Duodenal mucosa (tissue), 2 donors: ENCODE measurements around the gene SLC27A4.

Experiments used
- H3K27ac ChIP-seq: one replicate; pipeline ENCODE4 v1.7.0; 2013; ENCODE audit warnings: low read depth, low read length
- H3K27me3 ChIP-seq, 2 donors: one replicate each; pipeline ENCODE4 v1.7.0; 2013; ENCODE audit warnings: low read length in 2 of 2, control low read depth in 1 of 2; ENCODE audit not compliant: insufficient read depth in 2 of 2, control insufficient read depth in 1 of 2
- H3K36me3 ChIP-seq, 2 donors: one replicate each; pipeline ENCODE4 v1.7.0; 2013; ENCODE audit warnings: low read length in 2 of 2, control low read depth in 1 of 2; ENCODE audit not compliant: insufficient read depth in 2 of 2, control insufficient read depth in 1 of 2
- H3K4me1 ChIP-seq, 2 donors: one replicate each; pipeline ENCODE4 v1.7.0; 2013; ENCODE audit warnings: low read length in 2 of 2, control low read depth in 1 of 2; ENCODE audit not compliant: insufficient read depth in 2 of 2, control insufficient read depth in 1 of 2
- H3K4me3 ChIP-seq, 2 donors: one replicate each; pipeline ENCODE4 v1.7.0; 2013; ENCODE audit warnings: low read length in 2 of 2, low read depth in 1 of 2
- H3K9ac ChIP-seq, 2 donors: one replicate each; pipeline ENCODE4 v1.7.0; 2013; ENCODE audit warnings: low read length in 2 of 2, low read depth in 1 of 2
- H3K9me3 ChIP-seq, 2 donors: one replicate each; pipeline ENCODE4 v1.7.0; 2013; ENCODE audit warnings: low read length in 2 of 2, control low read depth in 1 of 2; ENCODE audit not compliant: control insufficient read depth in 1 of 2

Gene SLC27A4

GRCh38 chr9:128339761-128340690, at the start of gene SLC27A4:
Gene SLC27A4 (plus strand): TSS chr9:128340527. CDS start chr9:128343133, 2,606 bp downstream.
- Histone ChIP-seq H3K27me3 (no peaks in the 10 kb centered on the region), H3K4me1 (peaks cover 13 to 22% of the 10 kb centered on the region in 2 donors), H3K9me3 (no peaks in the 10 kb centered on the region), H3K9ac (peak within 1 kb of the TSS; percentile 82 to 88), H3K4me3 (peak within 1 kb of the TSS; percentile 79 to 82), H3K27ac (peak within 1 kb of the TSS; percentile 89), H3K36me3 (peaks cover 6 to 27% of the 10 kb centered on the region in 2 donors)

GRCh38 chr9:128292009-128292408, 48.3 kb upstream of the SLC27A4 start:
- Histone ChIP-seq H3K9ac (no peak overlapping the region), H3K4me1 (peaks cover 14 to 15% of the 10 kb centered on the region in 2 donors), H3K27me3 (no peaks in the 10 kb centered on the region), H3K9me3 (no peaks in the 10 kb centered on the region), H3K27ac (no peak overlapping the region), H3K36me3 (peaks cover 0 to 9% of the 10 kb centered on the region in 2 donors), H3K4me3 (no peak overlapping the region)

- no peak overlapping the region for H3K27ac ChIP-seq
- H3K9me3 ChIP-seq: no peaks in the 10 kb centered on the region
- H3K4me1 ChIP-seq: peaks cover 21% of the 10 kb centered on the region in 2 donors
- no peak overlapping the region for H3K4me3 ChIP-seq
- H3K36me3 ChIP-seq: peaks cover 0 to 8% of the 10 kb centered on the region in 2 donors
- H3K9ac ChIP-seq: no peak overlapping the region
- H3K27me3 ChIP-seq: no peaks in the 10 kb centered on the region
Observed at GRCh38 chr9:128293091-128293490, 47.2 kb upstream of the SLC27A4 start.

- Histone ChIP-seq H3K27ac (no peak overlapping the region), H3K9ac (no peak overlapping the region), H3K4me1 (peaks cover 28 to 29% of the 10 kb centered on the region in 2 donors), H3K9me3 (no peaks in the 10 kb centered on the region), H3K36me3 (no peaks in the 10 kb centered on the region), H3K27me3 (no peaks in the 10 kb centered on the region), H3K4me3 (no peak overlapping the region)
Observed at GRCh38 chr9:128294142-128294541, 46.2 kb upstream of the SLC27A4 start.

DNA sequence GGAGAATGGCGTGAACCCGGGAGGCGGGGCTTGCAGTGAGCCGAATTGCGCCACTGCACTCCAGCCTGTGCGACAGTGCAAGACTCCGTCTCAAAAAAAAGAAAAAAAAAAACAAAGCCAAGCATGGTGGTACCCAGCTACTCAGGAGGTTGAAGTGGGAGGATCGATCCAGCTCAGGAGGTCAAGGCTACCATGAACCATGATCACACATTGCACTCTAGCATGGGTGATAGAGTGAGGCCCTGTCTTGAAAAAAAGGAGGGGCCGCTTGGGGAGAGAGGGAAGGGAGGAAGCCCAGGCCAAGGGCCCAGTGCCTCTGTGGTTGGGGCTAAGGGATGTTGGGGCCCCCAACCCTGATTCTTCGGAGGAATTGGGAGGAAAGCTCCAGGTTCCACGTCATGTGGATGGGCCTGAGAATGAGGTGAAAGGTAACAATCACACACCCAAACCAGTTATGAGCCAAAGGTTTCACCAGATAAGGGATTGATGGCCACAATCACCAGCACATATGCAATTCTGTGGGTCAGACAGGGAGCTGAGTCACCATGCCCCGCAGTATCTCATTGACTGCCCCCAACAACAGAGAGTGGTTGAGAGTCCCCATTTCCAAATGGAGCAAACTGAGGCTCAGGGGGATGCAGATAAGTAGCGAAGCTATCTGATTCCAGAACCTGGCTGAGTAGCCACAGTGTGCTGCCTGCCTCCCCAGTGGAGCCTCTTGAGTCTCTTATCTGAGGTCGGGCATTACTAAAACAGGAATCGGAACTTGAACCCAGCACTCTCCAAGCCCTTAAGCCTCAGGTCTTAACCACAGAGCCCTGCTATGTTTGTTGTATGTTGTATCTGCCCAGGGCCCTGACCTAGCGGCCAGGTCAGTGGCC, 43.7 kb upstream of the SLC27A4 start:
- peak overlapping the region in 1 of 2 donors; percentile 44 for H3K4me3 ChIP-seq
- peaks cover 29 to 30% of the 10 kb centered on the region in 2 donors for H3K4me1 ChIP-seq
- no peaks in the 10 kb centered on the region for H3K36me3 ChIP-seq
- H3K27ac ChIP-seq: peak overlapping the region; percentile 43
- no peaks in the 10 kb centered on the region for H3K27me3 ChIP-seq
- peak overlapping the region in 1 of 2 donors; percentile 47 for H3K9ac ChIP-seq
- no peaks in the 10 kb centered on the region for H3K9me3 ChIP-seq

- Histone ChIP-seq H3K27me3 (no peaks in the 10 kb centered on the region), H3K4me3 (peak overlapping the region in 1 of 2 donors; percentile 44), H3K9me3 (no peaks in the 10 kb centered on the region), H3K9ac (peak overlapping the region in 1 of 2 donors; percentile 47), H3K36me3 (no peaks in the 10 kb centered on the region), H3K4me1 (peaks cover 29 to 30% of the 10 kb centered on the region in 2 donors), H3K27ac (peak overlapping the region; percentile 43)
Observed at GRCh38 chr9:128297221-128297773, 43.0 kb upstream of the SLC27A4 start.

- Histone ChIP-seq H3K4me1 (peaks cover 29 to 30% of the 10 kb centered on the region in 2 donors), H3K4me3 (no peak overlapping the region), H3K36me3 (no peaks in the 10 kb centered on the region), H3K27me3 (no peaks in the 10 kb centered on the region), H3K9me3 (no peaks in the 10 kb centered on the region), H3K9ac (no peak overlapping the region), H3K27ac (no peak overlapping the region)
Observed at GRCh38 chr9:128298535-128299482, 41.5 kb upstream of the SLC27A4 start.

DNA sequence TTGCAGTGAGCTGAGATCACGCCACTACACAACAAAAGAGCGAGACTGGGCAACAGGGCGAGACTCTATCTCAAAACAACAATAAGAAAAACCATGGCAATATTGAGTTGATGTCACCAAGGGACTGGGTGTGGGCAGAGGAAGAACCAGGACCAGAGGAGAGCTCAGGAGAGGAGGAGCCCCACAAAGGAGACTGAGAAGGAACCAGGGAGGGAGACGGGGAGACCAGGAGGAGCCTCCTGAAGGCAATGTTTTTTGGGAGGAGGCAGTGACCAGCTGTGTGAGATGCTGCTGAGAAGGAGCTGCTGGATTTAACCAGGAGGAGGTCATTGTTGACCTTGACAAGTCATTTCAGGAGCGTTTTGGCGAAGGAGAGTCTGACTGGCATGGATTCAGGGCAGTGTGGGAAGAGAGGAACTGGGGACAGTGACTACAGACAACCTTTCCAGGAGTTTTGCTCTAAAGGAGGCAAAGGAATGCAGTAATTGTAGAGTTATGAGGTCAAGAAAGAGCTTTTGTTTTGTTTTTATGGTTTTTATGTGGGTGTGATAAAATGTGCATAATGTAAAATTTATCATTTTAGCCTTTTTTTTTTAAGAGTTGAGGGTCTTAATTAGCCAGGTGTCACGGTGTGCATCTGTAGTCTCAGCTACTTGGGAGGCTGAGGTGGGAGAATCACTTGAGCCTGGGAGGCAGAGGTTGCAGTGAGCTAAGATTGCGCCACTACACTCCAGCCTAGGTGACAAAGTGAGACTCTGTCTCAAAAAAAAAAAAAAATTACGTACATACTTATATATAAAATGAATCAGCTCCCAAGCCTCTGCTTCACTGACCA, 36.0 kb upstream of the SLC27A4 start:
- Histone ChIP-seq H3K27ac (no peak overlapping the region), H3K9ac (no peak overlapping the region), H3K4me3 (no peak overlapping the region), H3K27me3 (no peaks in the 10 kb centered on the region), H3K9me3 (no peaks in the 10 kb centered on the region), H3K4me1 (no peaks in the 10 kb centered on the region), H3K36me3 (peaks cover 1 to 11% of the 10 kb centered on the region in 2 donors)
